AG04449 (cell line): ENCODE measurements around the gene JAM2.

Experiments used
- CTCF ChIA-PET: fragments of 350-600 bp; formaldehyde crosslinking; extraction: SDS; loops from one replicate; lab custom pipeline; 2021; ENCODE audit warnings: antibody characterized with exemption; lab: Yijun Ruan, JAX
- POLR2A ChIA-PET: fragments of 400-600, 350-600 bp; formaldehyde crosslinking; extraction: SDS; loops from one replicate; lab custom pipeline; 2020; ENCODE audit warnings: antibody characterized with exemption, inconsistent platforms; lab: Yijun Ruan, JAX
- DNase-seq: peaks from one replicate; pipeline ENCODE4 v3.0.0-alpha.2; 2010; ENCODE audit warnings: low read depth, low spot score
- H3K4me3 ChIP-seq: 2 replicates; pipeline ENCODE4 v1.5.1; 2011; ENCODE audit warnings: low read depth, mild to moderate bottlenecking, control low read depth, low read length
- CTCF ChIP-seq: IDR thresholded peaks from one replicate; pipeline ENCODE4 v1.5.1; 2011; ENCODE audit warnings: mild to moderate bottlenecking, moderate library complexity, low read length, control low read depth, inconsistent platforms; ENCODE audit not compliant: insufficient read depth; ENCODE audit errors: missing control alignments

JAM2 gene

GRCh38 chr21:25734654-25734903 lies 95.5 kb downstream of the JAM2 start:
- TF ChIP-seq CTCF = no peak
- H3K4me3 ChIP-seq = peak overlapping the region; percentile 97
- DNase-seq = no peak
- CTCF ChIA-PET = interaction anchor here (0.6 to 2.3 kb wide), 5 partner anchors 10 to 128 kb away, joined by 3 to 18 read pairs (median 3); no protein-coding TSS in a partner anchor
- POLR2A ChIA-PET = interaction anchor here (0.9 kb wide), 1 partner anchor 35 kb away, joined by 4 read pairs; no protein-coding TSS in a partner anchor

GRCh38 chr21:25734904-25735645 lies 96.0 kb downstream of the JAM2 start, which contains the start of the genes ATP5PF and GABPA:
Gene ATP5PF (minus strand): TSS chr21:25734904. CDS start chr21:25729794, 5,110 bp downstream.
Gene GABPA (plus strand): TSS chr21:25734972. CDS start chr21:25741599, 6,627 bp downstream.
- CTCF ChIA-PET = interaction anchor here (0.6 to 2.3 kb wide), 5 partner anchors 9 to 128 kb away, joined by 3 to 18 read pairs (median 3); no protein-coding TSS in a partner anchor
- POLR2A ChIA-PET = interaction anchor here (0.9 kb wide), 1 partner anchor 35 kb away, joined by 4 read pairs; no protein-coding TSS in a partner anchor
- DNase-seq = peak; percentile 95
- peak within 1 kb of the TSS; percentile 97 for H3K4me3 ChIP-seq
- TF ChIP-seq CTCF = peak; percentile 21

GRCh38 chr21:25735646-25736597 lies 96.9 kb downstream of the JAM2 start:
- TF ChIP-seq CTCF = no peak
- CTCF ChIA-PET = interaction anchor here (0.7 to 2.3 kb wide), 3 partner anchors 65 to 127 kb away, joined by 4 to 18 read pairs (median 4); no protein-coding TSS in a partner anchor
- peak overlapping the region; percentile 97 for H3K4me3 ChIP-seq
- no peak for DNase-seq
- POLR2A ChIA-PET = no interaction called here

GRCh38 chr21:25737421-25737820 lies 98.4 kb downstream of the JAM2 start:
- DNase-seq = no peak
- ChIA-PET CTCF (no interaction called here), POLR2A (no interaction called here)
- TF ChIP-seq CTCF = no peak
- H3K4me3 ChIP-seq = no peak overlapping the region

- H3K4me3 ChIP-seq = no peak overlapping the region
- TF ChIP-seq CTCF = no peak
- CTCF ChIA-PET = no interaction called here
- DNase-seq = no peak
- POLR2A ChIA-PET = no interaction called here
These were observed 103.8 kb downstream of the JAM2 start for GRCh38 chr21:25742900-25743299.

GRCh38 chr21:25744854-25745253 lies 105.8 kb downstream of the JAM2 start:
- TF ChIP-seq CTCF = no peak
- ChIA-PET CTCF (interaction anchor here (1.2 to 1.3 kb wide), 2 partner anchors 10 to 137 kb away, joined by 3 read pairs; partner anchors contain the start of genes ATP5PF and GABPA), POLR2A (no interaction called here)
- no peak for DNase-seq
- H3K4me3 ChIP-seq = no peak overlapping the region
